ENCODE measurements around the gene CKAP2L. TPM values are rescaled to one million over a fixed set of nuclear protein-coding genes. Genes with fewer than 3 reads are reported as not detected.
A peak's percentile ranks its signal among the peaks of the same experiment; 100 is the strongest.

The CKAP2L gene
- total RNA-seq, 4 donors from 2014 or later: 0.13 to 0.29 (median 0.22) TPM; not detected in 1

GRCh38 chr2:112772322-112772721 lies 7.9 kb upstream of the CKAP2L start:
- Histone ChIP-seq H3K27me3 (no peaks in the 10 kb centered on the region), H3K4me3 (replicated peaks in 1 of 3) (no peak overlapping the region), H3K9me3 (no peaks in the 10 kb centered on the region), H3K27ac (no peak overlapping the region), H3K36me3 (no peaks in the 10 kb centered on the region), H3K4me1 (no peaks in the 10 kb centered on the region)
- intact Hi-C loops (cut with DNase I): no loop called here
- no peak for TF ChIP-seq POLR2A (IDR thresholded peaks at IDR 0.05)
- DNase-seq: no peak
- 80% methylated on average over 4 of the region's 4 CpGs for WGBS, 2 donors

DNA sequence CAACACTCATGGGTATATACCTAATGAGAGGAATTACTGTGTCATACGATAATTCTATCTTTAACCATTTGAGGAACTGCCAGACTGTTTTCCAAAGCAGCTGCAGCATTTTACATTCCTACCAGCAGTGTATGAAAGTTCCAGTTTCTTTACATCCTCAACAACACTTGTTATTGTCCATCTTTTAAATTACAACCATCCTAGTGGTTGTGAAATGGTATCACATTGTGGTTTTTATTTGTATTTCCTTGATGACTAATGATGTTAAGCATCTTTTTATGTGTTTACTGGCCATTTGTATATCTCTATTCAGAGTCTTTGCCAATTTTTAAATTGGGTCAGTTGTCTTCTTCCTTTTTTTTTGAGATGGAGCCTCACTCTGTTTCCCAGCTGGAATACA lies 4.0 kb upstream of the CKAP2L start:
- TF ChIP-seq POLR2A (IDR thresholded peaks at IDR 0.05) (no peak), CTCF (IDR thresholded peaks at IDR 0.05) (no peak)
- no peaks in the 10 kb centered on the region for H3K36me3 ChIP-seq
- 72 to 80% methylated on average over 1 of the region's 1 CpG for WGBS, 2 donors
- H3K9me3 ChIP-seq: no peaks in the 10 kb centered on the region
- intact Hi-C loops (cut with DNase I): no loop called here
- H3K4me1 ChIP-seq: peaks cover 5 to 6% of the 10 kb centered on the region in 2 donors
- no peak overlapping the region for H3K4me3 ChIP-seq (replicated peaks in 1 of 3)
- no peaks in the 10 kb centered on the region for H3K27me3 ChIP-seq
- no peak for DNase-seq
- no peak overlapping the region for H3K27ac ChIP-seq

DNA sequence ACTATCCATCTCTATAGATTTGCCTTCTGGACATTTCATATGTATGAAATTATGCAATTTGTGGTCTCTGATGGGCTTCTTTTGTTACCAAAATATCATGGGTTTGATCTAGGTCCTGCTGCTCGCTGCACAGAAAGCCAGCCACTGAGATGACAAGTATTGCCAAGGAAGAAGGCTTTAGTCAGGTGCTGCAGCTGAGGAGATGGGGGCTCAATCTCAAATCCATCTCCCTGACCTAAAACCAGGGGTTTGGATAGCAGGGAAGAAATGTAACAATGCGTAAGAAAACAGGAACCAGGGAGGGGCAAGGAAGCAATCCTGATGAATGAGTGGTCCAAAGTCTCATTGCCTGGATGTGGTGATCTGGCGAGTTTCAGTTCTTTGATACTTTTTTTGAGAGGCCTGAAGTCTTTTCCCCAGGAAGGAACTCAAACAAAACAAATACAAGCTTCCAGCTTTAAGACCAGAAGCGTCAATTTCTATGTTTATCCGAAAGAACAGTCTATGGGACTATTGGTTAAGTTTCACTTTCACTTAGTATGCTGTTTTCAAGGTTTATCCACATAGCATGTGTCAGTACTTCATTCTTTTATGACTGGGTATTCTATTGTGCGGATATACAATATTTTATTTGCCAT lies 3.4 kb upstream of the CKAP2L start:
- Histone ChIP-seq H3K27ac (no peak overlapping the region), H3K27me3 (no peaks in the 10 kb centered on the region), H3K4me1 (peaks cover 5 to 6% of the 10 kb centered on the region in 2 donors), H3K9me3 (no peaks in the 10 kb centered on the region), H3K36me3 (no peaks in the 10 kb centered on the region), H3K4me3 (replicated peaks in 1 of 3) (no peak overlapping the region)
- 70 to 75% methylated on average over 6 of the region's 6 CpGs for WGBS, 2 donors
- intact Hi-C loops (cut with DNase I): no loop called here
- DNase-seq: no peak
- TF ChIP-seq CTCF (IDR thresholded peaks at IDR 0.05): no peak
- TF ChIP-seq POLR2A (IDR thresholded peaks at IDR 0.05): no peak

DNA sequence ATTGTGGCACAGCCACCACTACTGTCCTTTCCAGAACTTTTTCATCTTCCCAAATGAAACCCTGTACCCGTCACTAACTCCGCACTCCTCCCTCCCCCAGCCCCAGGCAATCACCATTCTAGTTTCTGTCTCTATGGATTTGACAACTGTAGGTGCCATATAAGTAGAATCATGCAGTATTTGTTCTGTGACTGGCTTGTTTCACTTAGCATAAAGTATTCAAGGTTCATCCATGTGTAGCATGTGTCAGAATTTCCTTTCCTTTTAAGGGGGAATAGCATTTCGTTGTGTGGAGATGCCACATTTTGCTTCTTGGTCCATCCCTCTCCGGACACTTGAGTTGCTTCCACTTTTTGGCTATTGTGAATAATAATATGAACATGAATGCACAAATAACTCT lies 842 bp upstream of the CKAP2L start:
- TF ChIP-seq CTCF (IDR thresholded peaks at IDR 0.05): no peak
- no peak for TF ChIP-seq POLR2A (IDR thresholded peaks at IDR 0.05)
- Histone ChIP-seq H3K27ac (no peak overlapping the region), H3K4me1 (peaks cover 5 to 6% of the 10 kb centered on the region in 2 donors), H3K36me3 (no peaks in the 10 kb centered on the region), H3K27me3 (no peaks in the 10 kb centered on the region), H3K9me3 (no peaks in the 10 kb centered on the region), H3K4me3 (replicated peaks in 1 of 3) (peak overlapping the region in 1 of 3 donors; percentile 67)
- WGBS, 2 donors: 52 to 61% methylated on average over 4 of the region's 4 CpGs
- intact Hi-C loops (cut with DNase I): no loop called here
- DNase-seq: no peak

- TF ChIP-seq POLR2A (IDR thresholded peaks at IDR 0.05) (no peak), CTCF (IDR thresholded peaks at IDR 0.05) (no peak)
- Histone ChIP-seq H3K9me3 (no peaks in the 10 kb centered on the region), H3K4me1 (peaks cover 5 to 6% of the 10 kb centered on the region in 2 donors), H3K4me3 (replicated peaks in 1 of 3) (no peak overlapping the region), H3K27ac (no peak overlapping the region), H3K36me3 (no peaks in the 10 kb centered on the region), H3K27me3 (no peaks in the 10 kb centered on the region)
- intact Hi-C loops (cut with DNase I): no loop called here
- WGBS, 2 donors: 91 to 93% methylated on average over 4 of the region's 4 CpGs
- no peak for DNase-seq
Measured at GRCh38 chr2:112762276-112762675, 2.1 kb downstream of the CKAP2L start.

Data from thyroid gland (tissue), 4 donors.